ENCODE data around the gene MAZ.

Gene MAZ

GRCh38 chr16:29858149-29858849 lies 52.0 kb downstream of the MAZ start:
- DNase-seq, result no peak

GRCh38 chr16:29858974-29859373 lies 52.6 kb downstream of the MAZ start:
- DNase-seq, result no peak

- DNase-seq, result no peak
Observed at GRCh38 chr16:29860218-29860617, 53.9 kb downstream of the MAZ start.
